IMR-90 (cell line): Measurements from ENCODE around the gene DLD. TPM values are rescaled to one million over a fixed set of nuclear protein-coding genes. Genes with fewer than 3 reads are reported as not detected.

Source experiments
- ATAC-seq: fragments of 200-7000 bp; cut with Tn5 transposase; 2 replicates; pipeline ENCODE4 v1.9.1; 2020; ENCODE audit warnings: low read depth, mild to moderate bottlenecking, moderate library complexity
- BruUV-seq: library from RNA; stranded (reverse); fragments of 400-500 nt; replicated peaks from 2 replicates; lab custom pipeline; 2021; lab: Mats Ljungman, UMichigan
- CTCF ChIA-PET: fragments of 300-600 bp; formaldehyde crosslinking; extraction: SDS; loops from one replicate; lab custom pipeline; 2021; ENCODE audit warnings: antibody characterized with exemption; lab: Yijun Ruan, JAX
- POLR2A ChIA-PET: fragments of 300-600 bp; sonication (Branson Sonifier 250); formaldehyde crosslinking; loops from one replicate; lab custom pipeline; 2022; ENCODE audit warnings: antibody characterized with exemption; ENCODE audit not compliant: unreplicated experiment; lab: Charles Lee
- DNase-seq: peaks from one replicate; pipeline ENCODE4 v3.0.0; 2013
- H2AFZ ChIP-seq: replicated peaks from 2 replicates; pipeline ENCODE3; 2013; ENCODE audit warnings: low read length, mild to moderate bottlenecking; ENCODE audit not compliant: poor library complexity
- H2AK5ac ChIP-seq: 2 replicates; pipeline ENCODE4 v1.6.1; 2013; ENCODE audit warnings: low read depth, low read length, inconsistent platforms
- H2AK9ac ChIP-seq: replicated peaks from 2 replicates; pipeline ENCODE3; 2013; ENCODE audit warnings: mild to moderate bottlenecking, low read depth, low read length, moderate library complexity; ENCODE audit not compliant: poor library complexity
- H2BK120ac ChIP-seq: 2 replicates; pipeline ENCODE4 v1.6.1; 2013; ENCODE audit warnings: low read depth, low read length, inconsistent platforms
- H2BK15ac ChIP-seq: 3 replicates; pipeline ENCODE4 v1.6.1; 2013; ENCODE audit warnings: low read depth, low read length, inconsistent platforms
- H2BK20ac ChIP-seq: 2 replicates; pipeline ENCODE4 v1.6.1; 2013; ENCODE audit warnings: low read depth, mild to moderate bottlenecking, inconsistent platforms, low read length, moderate library complexity
- H2BK5ac ChIP-seq: 2 replicates; pipeline ENCODE4 v1.6.1; 2013; ENCODE audit warnings: mild to moderate bottlenecking, low read depth, low read length, inconsistent platforms; ENCODE audit not compliant: poor library complexity, severe bottlenecking
- H3K14ac ChIP-seq: replicated peaks from 2 replicates; pipeline ENCODE4 v1.6.1; 2013; ENCODE audit warnings: low read depth, low read length, inconsistent platforms
- H3K18ac ChIP-seq: 2 replicates; pipeline ENCODE4 v1.6.1; 2013; ENCODE audit warnings: low read depth, low read length, control low read depth
- H3K23ac ChIP-seq: 2 replicates; pipeline ENCODE4 v1.6.1; 2013; ENCODE audit warnings: low read depth, low read length, inconsistent platforms
- H3K27ac ChIP-seq: 2 replicates; pipeline ENCODE4 v1.5.1; 2013; ENCODE audit warnings: mild to moderate bottlenecking, control low read depth, low read length; ENCODE audit not compliant: insufficient read depth
- H3K27me3 ChIP-seq: 2 replicates; pipeline ENCODE4 v1.6.1; 2013; ENCODE audit warnings: low read length; ENCODE audit not compliant: control insufficient read depth, insufficient read depth
- H3K36me3 ChIP-seq: 2 replicates; pipeline ENCODE4 v1.6.1; 2013; ENCODE audit warnings: low read length, mixed read lengths; ENCODE audit not compliant: control insufficient read depth, insufficient read depth
- H3K4ac ChIP-seq: 2 replicates; pipeline ENCODE4 v1.6.1; 2013; ENCODE audit warnings: low read depth, low read length, inconsistent platforms
- H3K4me1 ChIP-seq: 2 replicates; pipeline ENCODE4 v1.6.1; 2013; ENCODE audit warnings: low read length, mixed read lengths; ENCODE audit not compliant: control insufficient read depth, insufficient read depth
- H3K4me2 ChIP-seq: 2 replicates; pipeline ENCODE4 v1.6.1; 2013; ENCODE audit warnings: low read depth, mild to moderate bottlenecking, control low read depth, low read length, moderate library complexity
- H3K4me3 ChIP-seq: 2 replicates; pipeline ENCODE4 v1.5.1; 2013; ENCODE audit warnings: low read depth, mild to moderate bottlenecking, control low read depth, low read length, moderate library complexity; ENCODE audit not compliant: insufficient read depth
- H3K56ac ChIP-seq: 2 replicates; pipeline ENCODE4 v1.6.1; 2013; ENCODE audit warnings: low read length, inconsistent platforms; ENCODE audit not compliant: insufficient read depth; ENCODE audit errors: extremely low read depth
- H3K79me1 ChIP-seq, 2 experiments: 2 replicates each; pipeline ENCODE4 v1.6.1; 2013; ENCODE audit warnings: low read length in 2 of 2, inconsistent platforms in 1 of 2, low read depth in 1 of 2
- H3K9ac ChIP-seq: 2 replicates; pipeline ENCODE4 v1.6.1; 2013; ENCODE audit warnings: low read depth, low read length, control low read depth
- H3K9me1 ChIP-seq: 2 replicates; pipeline ENCODE4 v1.6.1; 2013; ENCODE audit warnings: low read length, inconsistent platforms; ENCODE audit not compliant: insufficient read depth
- H3K9me3 ChIP-seq: 2 replicates; pipeline ENCODE4 v1.6.1; 2013; ENCODE audit warnings: low read length; ENCODE audit not compliant: control insufficient read depth, insufficient read depth
- H4K20me1 ChIP-seq: 2 replicates; pipeline ENCODE4 v1.6.1; 2013; ENCODE audit warnings: low read length, inconsistent platforms; ENCODE audit not compliant: insufficient read depth
- H4K5ac ChIP-seq: 2 replicates; pipeline ENCODE4 v1.6.1; 2013; ENCODE audit warnings: mild to moderate bottlenecking, low read depth, low read length, control low read depth
- H4K8ac ChIP-seq, 2 experiments: 2 replicates each; pipeline ENCODE4 v1.6.1; 2013; ENCODE audit warnings: low read depth in 2 of 2, low read length in 2 of 2, control low read depth in 1 of 2, inconsistent platforms in 1 of 2
- H4K91ac ChIP-seq: 2 replicates; pipeline ENCODE4 v1.6.1; 2013; ENCODE audit warnings: low read depth, low read length, inconsistent platforms; ENCODE audit not compliant: insufficient read depth
- BHLHE40 ChIP-seq: fragments of 150-350 bp; IDR thresholded peaks from 2 replicates; pipeline ENCODE4 v1.6.1; 2016; ENCODE audit warnings: mild to moderate bottlenecking, low read depth, low read length
- CEBPB ChIP-seq: IDR thresholded peaks from 2 replicates; pipeline ENCODE4 v1.6.1; 2012; ENCODE audit warnings: low read depth, low read length, improper control_type of control experiment
- ELK1 ChIP-seq: fragments of 150-350 bp; IDR thresholded peaks from 2 replicates; pipeline ENCODE4 v1.6.1; 2016; ENCODE audit warnings: low read depth, mild to moderate bottlenecking, low read length, moderate library complexity, borderline replicate concordance
- FOS ChIP-seq: fragments of 150-350 bp; IDR thresholded peaks from 2 replicates; pipeline ENCODE4 v1.6.1; 2016; ENCODE audit warnings: low read depth, low read length
- MAZ ChIP-seq: IDR thresholded peaks from 2 replicates; pipeline ENCODE4 v1.6.1; 2012; ENCODE audit warnings: low read depth, mild to moderate bottlenecking, low read length, improper control_type of control experiment, moderate library complexity, borderline replicate concordance
- NFE2L2 ChIP-seq: fragments of 150-350 bp; IDR thresholded peaks from 2 replicates; pipeline ENCODE4 v1.6.1; 2016; ENCODE audit warnings: low read depth, mild to moderate bottlenecking, low read length
- WGBS, 2 experiments: methylation state at CpG; one replicate each; pipeline versions ENCODE4 v1.1.5 to v1.1.7; 2013; ENCODE audit warnings: missing lambda C conversion rate in 2 of 2; ENCODE audit not compliant: insufficient read length in 1 of 2; ENCODE audit errors: extremely low coverage in 2 of 2; 5-methylcytosine and 5-hydroxymethylcytosine counted together
- dilution Hi-C: fragments of 300-500 bp; cut with HindIII; formaldehyde crosslinking; loops from one replicate; pipeline ENCODE4 v1.14.3; 2018; ENCODE audit warnings: low sequenced_read_pairs; ENCODE audit not compliant: unreplicated experiment
- in situ Hi-C: fragments of 300-500 bp; cut with MboI; formaldehyde crosslinking; loops from 3 replicates; pipeline ENCODE4 v1.14.3; 2019; ENCODE audit warnings: low sequenced_read_pairs, inconsistent platforms, mixed read lengths
- intact Hi-C: fragments of 100-400 bp; cut with micrococcal nuclease; formaldehyde crosslinking; loops from 2 replicates; pipeline ENCODE4 v1.10.0; 2022
- polyA plus RNA-seq, 3 experiments: library from polyadenylated mRNA; depleted of rRNA; stranded (reverse); fragments of >200 nt; gene quantifications; 2 replicates each; pipeline ENCODE4 v1.2.3, GENCODE V29; 2012; ENCODE audit warnings: low replicate concordance in 1 of 3
- total RNA-seq: library from RNA; depleted of rRNA; stranded (reverse); fragments of >200 nt; gene quantifications from 2 replicates; pipeline ENCODE4 v1.2.3, GENCODE V29; 2012

DLD gene
- total and polyA plus RNA-seq, 2 of the 4 experiments (the other 2 are of a cell fraction), result 121 to 361 TPM

GRCh38 chr7:107860279-107860961, 30.6 kb upstream of the DLD start:
- ATAC-seq, result no peak
- dilution Hi-C loops (no loop called here), intact Hi-C loops (no loop called here), in situ Hi-C loops (no loop called here)
- no TSS peak for BruUV-seq
- ChIA-PET CTCF (no interaction called here), POLR2A (no interaction called here)
- Histone ChIP-seq H2BK120ac (no peak overlapping the region), H3K27ac (no peak overlapping the region), H3K79me1 (no peaks in the 10 kb centered on the region), H3K4me2 (no peak overlapping the region), H2AK9ac (no peak overlapping the region), H2AK5ac (no peak overlapping the region), H3K36me3 (no peaks in the 10 kb centered on the region), H3K56ac (no peak overlapping the region), H3K4ac (no peak overlapping the region), H4K91ac (no peak overlapping the region), H3K4me1 (no peaks in the 10 kb centered on the region), H3K18ac (no peak overlapping the region), H3K9me3 (no peaks in the 10 kb centered on the region), H2AFZ (no peak overlapping the region), H2BK20ac (no peak overlapping the region), H3K27me3 (peaks cover 8% of the 10 kb centered on the region), H3K9me1 (no peaks in the 10 kb centered on the region; the same call in 1 of the 2 replicates), H2BK15ac (no peak overlapping the region), H4K20me1 (no peaks in the 10 kb centered on the region), H4K8ac (no peak overlapping the region), H3K23ac (no peak overlapping the region), H3K14ac (no peak overlapping the region), H3K4me3 (no peak overlapping the region), H4K5ac (no peak overlapping the region), H3K9ac (no peak overlapping the region), H2BK5ac (no peak overlapping the region)
- no peak for DNase-seq
- WGBS, 2 experiments, result 92% methylated on average over 5 of the region's 9 CpGs; no CpG with 5 or more reads in 1 of the 2 experiments
- TF ChIP-seq NFE2L2 (no peak), MAZ (no peak), BHLHE40 (no peak), FOS (no peak), CEBPB (peak; percentile 44; the same call in 1 of the 2 replicates), ELK1 (no peak)
